ACC112 (cell line): ENCODE data around the gene SIK3.
A peak's percentile ranks its signal among the peaks of the same experiment; 100 is the strongest.

ENCODE experiments used
- H2AFZ ChIP-seq: fragments of 200-600 bp; sonication (generic); one replicate; pipeline ENCODE4 v1.6.0; 2017; ENCODE audit warnings: antibody characterized with exemption, low read length; ENCODE audit not compliant: unreplicated experiment
- H3K27ac ChIP-seq: fragments of 200-600 bp; sonication (generic); 2 replicates; pipeline ENCODE4 v1.5.1; 2014; ENCODE audit warnings: low read depth, mild to moderate bottlenecking, antibody characterized with exemption, low read length, moderate library complexity
- H3K27me3 ChIP-seq: fragments of 200-600 bp; sonication (generic); 2 replicates; pipeline ENCODE4 v1.6.1; 2014; ENCODE audit warnings: mild to moderate bottlenecking, antibody characterized with exemption, low read length, moderate library complexity, mixed read lengths; ENCODE audit not compliant: insufficient read depth
- H3K36me3 ChIP-seq: fragments of 200-600 bp; sonication (generic); 2 replicates; pipeline ENCODE4 v1.6.1; 2016; ENCODE audit warnings: mild to moderate bottlenecking, antibody characterized with exemption, low read length, moderate library complexity, mixed read lengths; ENCODE audit not compliant: insufficient read depth
- H3K4me1 ChIP-seq: fragments of 200-600 bp; sonication (generic); one replicate; pipeline ENCODE4 v1.6.1; 2016; ENCODE audit warnings: low read length, mixed read lengths; ENCODE audit not compliant: insufficient read depth, unreplicated experiment, control insufficient read depth
- H3K4me3 ChIP-seq: fragments of 200-600 bp; sonication (generic); 2 replicates; pipeline ENCODE4 v1.5.1; 2014; ENCODE audit warnings: mild to moderate bottlenecking, low read depth, low read length
- H3K79me2 ChIP-seq: fragments of 200-600 bp; sonication (generic); one replicate; pipeline ENCODE4 v1.6.0; 2016; ENCODE audit warnings: low read length; ENCODE audit not compliant: control insufficient read depth, unreplicated experiment, insufficient read depth

The SIK3 gene

DNA sequence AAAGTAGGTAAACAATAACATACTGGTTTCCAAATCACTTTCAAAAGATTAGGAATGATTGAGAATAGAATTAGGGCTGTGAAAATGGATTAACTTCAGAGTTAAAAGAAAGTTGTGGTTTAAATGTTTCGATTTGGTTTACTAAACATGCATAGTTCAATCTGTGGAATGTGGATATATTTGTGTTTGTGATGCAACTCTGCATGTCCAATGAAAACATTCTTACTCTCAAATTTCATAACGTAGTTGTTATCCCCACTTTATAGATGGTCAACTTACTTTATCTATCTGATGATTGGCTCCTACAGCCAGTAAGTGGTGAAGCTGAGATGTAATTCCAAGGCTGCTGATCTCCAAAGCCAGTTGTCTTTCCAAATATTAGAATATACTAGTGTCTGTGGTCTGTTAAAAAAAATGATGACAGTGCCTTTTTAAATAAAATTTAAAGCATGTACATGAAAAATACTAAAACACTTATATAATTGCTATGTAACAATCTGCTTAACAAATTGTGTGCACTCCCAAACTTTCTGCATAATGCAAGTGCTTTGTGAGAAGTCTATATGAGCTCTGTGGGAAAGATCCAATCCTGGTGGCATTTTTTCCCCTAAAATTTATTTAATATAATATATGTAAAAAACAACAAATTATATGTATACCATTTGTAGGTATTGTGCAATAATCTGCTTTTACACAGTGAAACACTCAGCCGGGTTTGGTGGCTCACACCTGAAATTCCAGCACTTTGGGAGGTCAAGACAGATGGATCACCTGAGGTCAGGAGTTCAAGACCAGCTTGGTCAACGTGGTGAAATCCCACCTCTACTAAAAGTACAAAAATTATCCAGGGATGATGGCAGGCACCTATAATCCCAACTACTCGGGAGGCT, 9.7 kb upstream of the SIK3 start:
- no peak overlapping the region for H3K27ac ChIP-seq
- H3K36me3 ChIP-seq, result no peaks in the 10 kb centered on the region
- H3K79me2 ChIP-seq, result no peaks in the 10 kb centered on the region
- H2AFZ ChIP-seq, result no peak overlapping the region
- no peak overlapping the region for H3K4me3 ChIP-seq
- peaks cover 7% of the 10 kb centered on the region for H3K4me1 ChIP-seq
- no peaks in the 10 kb centered on the region for H3K27me3 ChIP-seq

DNA sequence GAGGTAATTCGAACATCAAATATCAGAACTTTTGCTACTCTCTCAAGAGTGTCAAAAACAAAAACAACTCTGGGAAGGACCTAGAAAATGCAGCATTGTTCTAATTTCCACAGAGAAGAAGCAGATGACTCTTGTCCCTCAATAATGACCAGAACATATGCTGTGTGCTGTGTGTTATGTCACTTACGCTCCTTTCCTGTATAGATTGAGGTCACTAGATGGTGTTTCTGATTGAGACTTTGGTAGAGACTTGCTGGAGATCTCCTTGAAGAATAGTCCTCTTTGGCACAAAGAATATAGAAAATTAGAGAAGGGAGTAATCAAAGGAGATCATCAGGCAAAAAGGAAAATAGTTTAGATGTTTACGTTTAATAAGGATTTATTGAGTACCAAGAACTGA, 2.3 kb upstream of the SIK3 start:
- Histone ChIP-seq H3K27ac (no peak overlapping the region), H3K79me2 (peaks cover 25% of the 10 kb centered on the region), H3K4me3 (no peak overlapping the region), H3K27me3 (no peaks in the 10 kb centered on the region), H2AFZ (no peak overlapping the region), H3K4me1 (peaks cover 28% of the 10 kb centered on the region), H3K36me3 (no peaks in the 10 kb centered on the region)

DNA sequence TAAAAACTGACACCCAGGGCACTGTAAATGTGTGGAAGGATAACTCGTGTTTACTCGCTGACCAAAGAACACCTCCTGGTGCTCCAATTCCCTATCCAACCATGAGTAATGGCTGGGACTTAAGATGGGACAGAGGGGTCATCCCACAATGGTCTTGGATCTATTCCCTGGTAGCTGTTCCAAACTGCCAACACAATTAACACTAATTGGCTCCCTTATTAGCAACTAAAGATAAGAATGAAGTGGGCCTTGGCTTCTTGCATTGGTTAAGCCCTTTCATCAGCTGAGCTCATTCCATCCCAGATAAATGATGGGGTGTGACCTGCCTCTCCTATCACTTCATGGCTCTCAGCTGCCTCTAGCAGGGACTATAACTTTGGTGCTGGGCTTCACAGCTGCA, 1.5 kb upstream of the SIK3 start:
- peaks cover 36% of the 10 kb centered on the region for H3K4me1 ChIP-seq
- H2AFZ ChIP-seq, result no peak overlapping the region
- peaks cover 34% of the 10 kb centered on the region for H3K79me2 ChIP-seq
- H3K36me3 ChIP-seq, result no peaks in the 10 kb centered on the region
- H3K27me3 ChIP-seq, result no peaks in the 10 kb centered on the region
- peak overlapping the region; percentile 88; the same call in 1 of the 2 replicates for H3K27ac ChIP-seq
- no peak overlapping the region for H3K4me3 ChIP-seq

DNA sequence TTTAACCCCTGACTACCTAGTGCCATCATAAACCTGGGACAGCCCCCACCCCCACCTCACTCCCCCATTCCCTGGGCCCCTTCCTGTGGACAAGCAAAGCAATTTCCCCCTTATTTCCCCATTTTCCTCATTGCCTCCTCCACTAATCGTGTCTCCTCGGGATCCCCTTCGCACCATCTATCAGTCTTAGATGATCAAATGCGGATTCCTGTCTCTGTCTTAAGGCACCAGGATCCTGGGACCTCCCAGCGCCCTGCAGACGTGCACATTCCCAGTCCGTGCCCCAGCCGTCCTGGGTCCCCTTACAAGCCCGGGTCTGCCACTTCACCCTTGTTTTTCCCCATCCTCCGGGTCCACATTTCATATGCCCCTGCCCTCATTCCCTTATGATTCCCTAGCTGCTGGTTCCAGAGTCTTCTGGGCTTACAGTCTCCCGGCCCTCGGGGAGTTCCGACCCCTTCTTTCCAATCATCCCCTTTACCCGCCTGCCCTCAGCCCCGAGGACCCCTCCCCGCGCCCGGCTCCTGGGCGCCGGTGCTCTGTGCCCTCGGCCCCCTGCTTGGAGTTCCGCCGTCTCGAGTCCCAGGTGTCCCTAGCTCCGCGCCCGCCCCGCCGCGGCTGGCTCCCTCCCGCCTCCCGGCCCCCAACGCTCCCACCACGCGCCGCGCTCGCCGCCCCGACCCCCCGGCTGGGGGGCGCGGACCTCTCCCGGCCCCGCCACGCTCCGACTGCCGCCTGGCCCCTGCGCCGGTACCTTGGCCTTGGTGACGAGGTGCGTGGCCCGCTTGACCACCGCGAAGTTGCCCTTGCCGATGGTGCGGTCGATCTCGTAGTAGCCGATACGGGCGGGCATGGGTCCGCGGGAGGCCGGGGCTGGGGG, 599 bp downstream of the SIK3 start:
- Histone ChIP-seq H3K4me1 (peaks cover 41% of the 10 kb centered on the region), H2AFZ (peak overlapping the region; percentile 47), H3K27me3 (no peaks in the 10 kb centered on the region), H3K79me2 (peaks cover 53% of the 10 kb centered on the region), H3K4me3 (peak overlapping the region; percentile 91), H3K36me3 (no peaks in the 10 kb centered on the region), H3K27ac (peak overlapping the region; percentile 66; the same call in 1 of the 2 replicates)

DNA sequence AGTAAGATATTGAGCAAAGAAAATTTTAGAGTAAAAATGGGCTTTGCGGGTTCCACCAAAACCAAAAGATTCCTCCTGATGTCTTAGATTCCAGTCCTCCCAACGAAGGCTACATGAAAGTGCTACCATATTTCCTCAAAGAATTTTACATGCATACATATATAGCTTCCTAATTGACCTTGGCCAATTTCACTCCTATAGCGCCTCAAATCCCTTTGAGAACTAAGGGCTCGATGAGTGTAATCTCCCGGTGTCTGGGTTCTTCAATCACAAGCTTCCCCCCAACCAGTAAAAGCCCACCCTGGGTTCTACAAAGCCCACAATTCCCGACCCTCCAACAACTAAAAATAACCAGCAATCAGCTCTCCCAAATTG, 1.2 kb downstream of the SIK3 start:
- H3K27ac ChIP-seq, result peak overlapping the region; percentile 66; the same call in 1 of the 2 replicates
- no peaks in the 10 kb centered on the region; the same call in 1 of the 2 replicates for H3K36me3 ChIP-seq
- no peak overlapping the region for H2AFZ ChIP-seq
- H3K27me3 ChIP-seq, result no peaks in the 10 kb centered on the region
- peaks cover 41% of the 10 kb centered on the region for H3K4me1 ChIP-seq
- H3K79me2 ChIP-seq, result peaks cover 60% of the 10 kb centered on the region
- peak overlapping the region; percentile 91 for H3K4me3 ChIP-seq

DNA sequence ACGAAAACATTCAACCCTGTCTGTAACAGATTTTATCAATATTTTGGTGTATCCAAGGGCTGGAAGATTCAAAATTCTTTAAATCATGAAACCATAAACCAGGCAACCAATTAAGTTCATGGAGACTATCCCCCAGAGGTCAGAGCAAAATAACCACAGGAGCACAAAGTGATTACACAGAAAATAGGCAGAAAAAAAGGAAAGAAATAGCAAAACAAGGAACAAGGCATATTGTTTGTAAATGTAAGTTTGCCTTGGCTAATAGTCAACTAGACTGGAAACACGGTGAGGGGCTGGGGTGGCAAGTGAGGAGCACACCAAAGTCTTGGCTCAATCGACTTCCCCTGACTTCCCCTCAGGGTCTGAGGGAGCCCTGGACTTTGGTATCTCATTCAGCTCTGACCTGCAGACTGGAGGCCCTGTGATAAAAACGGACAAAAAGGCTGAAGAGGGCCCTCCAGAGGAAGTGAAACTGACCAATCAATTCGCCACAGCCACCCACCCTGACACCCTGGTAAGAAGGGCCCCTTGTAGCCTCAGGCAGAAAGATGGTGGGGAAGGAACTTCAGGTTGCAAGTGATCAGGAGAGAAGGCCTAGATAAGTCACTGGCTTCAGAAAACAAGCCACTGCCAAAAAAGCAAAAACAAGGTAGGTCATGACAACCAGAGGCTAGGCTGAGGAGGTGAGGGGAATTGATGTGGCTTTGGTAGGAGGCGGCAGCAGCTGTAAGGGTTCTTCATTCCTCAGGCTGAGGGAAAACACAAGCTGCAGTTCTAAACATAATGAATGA, 1.8 kb downstream of the SIK3 start:
- Histone ChIP-seq H3K79me2 (peaks cover 66% of the 10 kb centered on the region), H2AFZ (no peak overlapping the region), H3K4me3 (peak overlapping the region; percentile 91)

DNA sequence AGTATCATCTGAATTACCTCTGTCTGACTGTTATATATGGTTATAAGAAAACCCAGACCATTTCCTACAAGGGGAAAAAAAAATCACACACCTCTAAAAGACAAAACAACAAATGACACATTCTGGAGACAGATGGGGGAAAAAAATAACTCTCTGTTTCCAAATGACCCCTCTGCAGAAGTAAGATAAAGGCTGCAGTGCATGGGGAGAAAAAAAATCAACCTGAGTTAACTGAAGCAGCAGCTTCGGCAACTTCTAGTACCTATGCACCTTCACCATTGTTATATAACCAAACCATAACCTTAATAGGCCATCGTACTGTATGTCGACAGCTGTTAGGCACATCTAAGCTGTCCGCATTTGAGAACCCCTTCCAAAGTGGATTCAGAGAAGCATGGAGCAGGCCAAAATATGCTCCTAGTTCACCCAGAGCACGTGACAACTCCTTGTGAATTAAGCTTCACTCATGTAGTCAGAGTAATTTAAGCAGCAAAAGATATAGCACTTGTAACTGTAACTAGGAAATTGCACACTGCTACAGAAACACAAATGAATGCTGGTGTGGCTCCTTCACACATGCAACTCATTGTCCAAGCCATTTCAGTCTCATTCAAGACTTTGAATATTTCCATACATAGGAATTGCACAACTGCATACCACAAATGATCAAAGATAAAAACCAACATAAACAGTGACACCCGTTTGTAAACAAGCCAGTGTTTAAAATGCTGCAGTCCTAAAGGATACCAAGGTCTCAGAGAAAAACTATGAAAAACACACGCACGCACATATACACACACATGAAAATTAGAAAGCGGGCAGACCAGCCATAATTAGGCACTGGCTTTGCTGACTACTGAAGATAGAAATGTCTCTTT, 2.7 kb downstream of the SIK3 start:
- peaks cover 71% of the 10 kb centered on the region for H3K79me2 ChIP-seq
- no peaks in the 10 kb centered on the region for H3K27me3 ChIP-seq
- H3K4me1 ChIP-seq, result peaks cover 41% of the 10 kb centered on the region
- no peaks in the 10 kb centered on the region; the same call in 1 of the 2 replicates for H3K36me3 ChIP-seq
- H2AFZ ChIP-seq, result no peak overlapping the region
- H3K4me3 ChIP-seq, result peak overlapping the region; percentile 91
- H3K27ac ChIP-seq, result peak overlapping the region; percentile 16

More for the DNA sequence above, 1.8 kb downstream of the SIK3 start:
- H3K4me1 ChIP-seq, result peaks cover 41% of the 10 kb centered on the region
- no peaks in the 10 kb centered on the region for H3K27me3 ChIP-seq
- no peaks in the 10 kb centered on the region; the same call in 1 of the 2 replicates for H3K36me3 ChIP-seq
- peak overlapping the region; percentile 66 for H3K27ac ChIP-seq

DNA sequence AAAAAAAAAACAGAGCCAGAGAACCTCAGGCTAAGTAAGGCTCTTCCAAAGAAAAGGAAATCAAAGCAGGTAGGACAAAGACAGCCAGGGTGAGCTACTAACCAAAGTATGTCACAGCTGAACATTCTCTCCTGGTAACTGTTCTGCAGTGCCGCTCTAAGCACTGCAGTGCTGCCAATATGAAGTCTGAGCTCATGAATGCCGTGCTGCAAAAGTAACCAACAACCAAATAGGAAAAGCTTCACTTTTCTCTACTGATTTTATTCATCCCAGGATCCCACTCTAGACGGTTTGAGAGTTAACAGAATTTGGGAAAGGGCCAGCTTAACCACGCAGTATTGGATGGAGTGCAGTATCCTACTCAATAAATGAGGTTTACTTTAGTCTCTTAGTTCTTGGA, 3.5 kb downstream of the SIK3 start:
- Histone ChIP-seq H3K4me3 (no peak overlapping the region), H2AFZ (no peak overlapping the region), H3K79me2 (peaks cover 79% of the 10 kb centered on the region), H3K27me3 (no peaks in the 10 kb centered on the region), H3K27ac (no peak overlapping the region), H3K36me3 (no peaks in the 10 kb centered on the region; the same call in 1 of the 2 replicates), H3K4me1 (peaks cover 41% of the 10 kb centered on the region)

DNA sequence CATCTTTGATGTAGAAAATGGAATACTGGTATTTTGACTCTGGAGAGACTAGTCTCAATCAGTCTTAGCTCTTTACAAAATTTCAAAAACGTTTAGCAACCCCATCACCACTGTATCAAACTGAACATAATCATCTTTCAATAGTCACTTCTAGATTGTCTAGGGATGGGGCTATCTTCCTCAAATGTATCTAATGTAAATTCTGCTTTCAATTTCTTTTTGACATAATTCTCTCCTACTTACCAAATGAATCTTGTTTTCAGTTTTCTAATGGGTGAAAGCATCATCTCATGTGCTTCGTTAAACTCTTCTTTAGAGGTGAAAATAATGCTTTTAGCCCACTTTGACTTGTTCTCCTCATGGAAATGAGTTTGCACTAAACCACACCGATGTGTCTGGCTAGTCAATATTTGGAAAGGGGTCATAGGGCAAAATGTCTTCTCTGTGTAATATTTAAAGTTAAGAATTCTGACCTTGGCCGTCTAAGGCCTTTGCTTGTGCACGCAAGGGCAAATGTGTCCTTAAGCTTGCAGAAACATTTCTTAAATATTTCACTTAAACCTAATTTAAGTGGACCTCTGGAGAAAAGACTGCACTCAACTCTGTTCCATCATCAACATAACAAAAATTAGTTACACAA, 5.2 kb downstream of the SIK3 start:
- Histone ChIP-seq H3K79me2 (peaks cover 91% of the 10 kb centered on the region), H3K27ac (no peak overlapping the region), H3K4me1 (peaks cover 30% of the 10 kb centered on the region), H3K4me3 (no peak overlapping the region), H3K27me3 (no peaks in the 10 kb centered on the region), H2AFZ (no peak overlapping the region), H3K36me3 (no peaks in the 10 kb centered on the region; the same call in 1 of the 2 replicates)
